GM12873 (cell line): ENCODE measurements around the gene CDC14C.

Source experiments
- CTCF ChIP-seq: IDR thresholded peaks from 2 replicates; pipeline ENCODE4 v1.5.1; 2012; ENCODE audit warnings: low read depth, mild to moderate bottlenecking, moderate library complexity, low read length, control low read depth; ENCODE audit not compliant: insufficient read depth; ENCODE audit errors: missing control alignments

Gene CDC14C

GRCh38 chr7:48955916-48956315 is 31.6 kb downstream of the CDC14C start:
- TF ChIP-seq CTCF, result no peak

GRCh38 chr7:48959676-48960075 is 35.3 kb downstream of the CDC14C start:
- TF ChIP-seq CTCF, result no peak

- TF ChIP-seq CTCF, result no peak
These were observed 38.6 kb downstream of the CDC14C start for GRCh38 chr7:48962821-48963505.

GRCh38 chr7:48964074-48964473 is 39.7 kb downstream of the CDC14C start:
- TF ChIP-seq CTCF, result no peak

- no peak for TF ChIP-seq CTCF
These were observed 46.8 kb downstream of the CDC14C start for GRCh38 chr7:48971173-48971572.

- TF ChIP-seq CTCF, result no peak
These were observed 51.9 kb downstream of the CDC14C start for GRCh38 chr7:48976253-48976652.

GRCh38 chr7:48976850-48977249 is 52.5 kb downstream of the CDC14C start:
- TF ChIP-seq CTCF, result no peak
